Fibroblast of peridontal ligament (primary cell): Measurements from ENCODE around the gene OR10A5.
"Not testable (repeated sequence)": the region's sequence is repeated elsewhere in the genome, so short reads cannot be mapped to it uniquely, and the experiment has no call there.

Experiments
- DNase-seq: peaks from one replicate; pipeline ENCODE4 v3.0.0-alpha.2; 2010; ENCODE audit errors: extremely low read depth

OR10A5 gene

GRCh38 chr11:6876325-6876724 lies 30.8 kb downstream of the OR10A5 start, which contains the start of gene OR10A4:
OR10A4 (plus strand) TSS chr11:6876625; CDS start chr11:6876648, 23 bp downstream.
- no peak for DNase-seq

GRCh38 chr11:6876914-6877313 lies 31.4 kb downstream of the OR10A5 start:
- no peak for DNase-seq

GRCh38 chr11:6882751-6883150 lies 37.3 kb downstream of the OR10A5 start:
- no peak for DNase-seq

- not testable (repeated sequence) for DNase-seq
Measured at GRCh38 chr11:6887711-6888110, 42.2 kb downstream of the OR10A5 start.

GRCh38 chr11:6888830-6889229 lies 43.3 kb downstream of the OR10A5 start:
- no peak for DNase-seq

GRCh38 chr11:6889835-6890234 lies 44.4 kb downstream of the OR10A5 start:
- DNase-seq: no peak

GRCh38 chr11:6892400-6892799 lies 46.9 kb downstream of the OR10A5 start, which contains the start of gene OR2D2:
OR2D2 (minus strand) TSS chr11:6892500; CDS start chr11:6892500, 0 bp downstream.
- DNase-seq: no peak

- no peak for DNase-seq
Measured at GRCh38 chr11:6894097-6894496, 48.6 kb downstream of the OR10A5 start.

- DNase-seq: no peak
Measured at GRCh38 chr11:6895010-6895409, 49.5 kb downstream of the OR10A5 start.
